K562 (cell line): Measurements from ENCODE around the gene NAA80. TPM values are rescaled to one million over a fixed set of nuclear protein-coding genes. Genes with fewer than 3 reads are reported as not detected.

ENCODE experiments used
- ARID3B ChIP-seq: fragments of 250-450 bp; sonication (Bioruptor Pico); IDR thresholded peaks from 2 replicates; pipeline ENCODE4 v1.4.0; 2020; ENCODE audit warnings: borderline replicate concordance
- ATF3 ChIP-seq, 2 experiments: fragments of 450-650 bp in 1 of 2; sonication (generic) in 1 of 2; formaldehyde crosslinking in 1 of 2; IDR thresholded peaks in 1 of 2; conservative IDR thresholded peaks in 1 of 2; 2 replicates each; pipeline versions ENCODE4 v1.6.1 to v1.8.1; 2016 to 2023; ENCODE audit warnings: mild to moderate bottlenecking in 2 of 2, moderate library complexity in 2 of 2, inconsistent platforms in 1 of 2, missing genetic modification reagents in 1 of 2
- CC2D1A ChIP-seq: fragments of 450-650 bp; IDR thresholded peaks from 2 replicates; pipeline ENCODE4 v1.6.1; 2017; ENCODE audit warnings: mild to moderate bottlenecking
- DIDO1 ChIP-seq: fragments of 450-650 bp; IDR thresholded peaks from 2 replicates; pipeline ENCODE4 v1.6.1; 2016; ENCODE audit warnings: low read depth, missing biosample characterization, missing genetic modification characterization
- DPF2 ChIP-seq: fragments of 450-650 bp; IDR thresholded peaks from 2 replicates; pipeline ENCODE4 v1.6.1; 2016
- ETS2 ChIP-seq: IDR thresholded peaks from 2 replicates; pipeline ENCODE4 v1.6.1; 2016; ENCODE audit warnings: borderline replicate concordance, missing genetic modification characterization, mild to moderate bottlenecking, moderate library complexity, missing compliant biosample characterization; ENCODE audit not compliant: poor library complexity, severe bottlenecking
- FIP1L1 ChIP-seq: fragments of 200-400 bp; formaldehyde crosslinking; IDR thresholded peaks from 2 replicates; pipeline ENCODE4 v1.6.1; 2018; ENCODE audit warnings: mild to moderate bottlenecking, low read depth, low read length; ENCODE audit not compliant: poor library complexity, severe bottlenecking
- FOSL1 ChIP-seq: fragments of 200-800 bp; sonication (Bioruptor generic); conservative IDR thresholded peaks from 2 replicates; pipeline ENCODE4 v1.6.1; 2016; ENCODE audit warnings: missing genetic modification characterization, missing compliant biosample characterization
- JUN ChIP-seq, 2 experiments: sonication (generic) in 1 of 2; formaldehyde crosslinking in 1 of 2; IDR thresholded peaks; 2 replicates each; pipeline versions ENCODE4 v1.6.1 to v1.8.0; 2012 to 2022; ENCODE audit warnings: borderline replicate concordance in 2 of 2, mild to moderate bottlenecking in 2 of 2, improper control_type of control experiment in 1 of 2, low read depth in 1 of 2, low read length in 1 of 2, missing genetic modification reagents in 1 of 2
- KAT2B ChIP-seq: IDR thresholded peaks from one replicate; pipeline ENCODE4 v1.6.1; 2012; ENCODE audit warnings: low read depth, mild to moderate bottlenecking, control low read depth, inconsistent platforms, low read length, moderate library complexity
- KLF13 ChIP-seq: fragments of 450-650 bp; IDR thresholded peaks from 2 replicates; pipeline ENCODE4 v1.6.1; 2016; ENCODE audit warnings: missing genetic modification characterization, low read depth, mild to moderate bottlenecking, missing compliant biosample characterization, moderate library complexity, borderline replicate concordance
- MTA2 ChIP-seq: fragments of 450-650 bp; IDR thresholded peaks from 2 replicates; pipeline ENCODE4 v1.6.1; 2016; ENCODE audit warnings: low read depth
- PHF8 ChIP-seq: fragments of 200-600 bp; sonication (generic); IDR thresholded peaks from 2 replicates; pipeline ENCODE4 v1.6.1; 2012; ENCODE audit warnings: mixed run types, mild to moderate bottlenecking, inconsistent platforms, low read length, moderate library complexity, borderline replicate concordance
- SREBF2 ChIP-seq: sonication (generic); formaldehyde crosslinking; IDR thresholded peaks from 2 replicates; pipeline ENCODE4 v1.4.0; 2020; ENCODE audit warnings: mild to moderate bottlenecking, missing genetic modification reagents
- TCF3 ChIP-seq: sonication (generic); formaldehyde crosslinking; IDR thresholded peaks from 2 replicates; pipeline ENCODE4 v1.4.0; 2020; ENCODE audit warnings: mild to moderate bottlenecking, missing genetic modification reagents
- XRCC4 ChIP-seq: IDR thresholded peaks from one replicate; pipeline ENCODE4 v1.6.1; 2011; ENCODE audit not compliant: insufficient read depth, insufficient read length; ENCODE audit errors: extremely low read depth
- ZBTB12 ChIP-seq: fragments of 250-450 bp; sonication (Bioruptor Pico); IDR thresholded peaks from 2 replicates; pipeline ENCODE4 v1.4.0; 2020
- ZC3H4 ChIP-seq: sonication (generic); formaldehyde crosslinking; IDR thresholded peaks from 2 replicates; pipeline ENCODE4 v1.9.0; 2021; ENCODE audit warnings: missing genetic modification reagents, borderline replicate concordance
- ZFPM2 ChIP-seq: fragments of 250-450 bp; sonication (Bioruptor Pico); IDR thresholded peaks from 2 replicates; pipeline ENCODE4 v1.5.1; 2022; ENCODE audit warnings: mild to moderate bottlenecking
- ZNF444 ChIP-seq: fragments of 250-450 bp; sonication (Bioruptor Pico); IDR thresholded peaks from 2 replicates; pipeline ENCODE4 v1.4.0; 2020; ENCODE audit warnings: mild to moderate bottlenecking, moderate library complexity
- ZNF584 ChIP-seq: fragments of 200-800 bp; sonication (Bioruptor generic); IDR thresholded peaks from 2 replicates; pipeline ENCODE4 v1.6.1; 2016; ENCODE audit warnings: low read depth, mild to moderate bottlenecking, missing genetic modification characterization, missing compliant biosample characterization
- ZNF695 ChIP-seq: fragments of 450-650 bp; formaldehyde crosslinking; IDR thresholded peaks from 2 replicates; pipeline ENCODE4 v1.4.0; 2020; ENCODE audit warnings: mild to moderate bottlenecking, moderate library complexity
- polyA plus RNA-seq, 8 experiments: library from polyadenylated mRNA; depleted of rRNA in 4 of 8; stranded (reverse) in 5 of 8; unstranded in 3 of 8; fragments of >200 nt; fragmentation: Nextera tagmentation in 2 of 8; fragmentation: Illumina TruSeq in 1 of 8; extraction: Ambion mirVana in 2 of 8; extraction: Trizol in 1 of 8; gene quantifications; 2 replicates each; pipeline versions ENCODE4 v1.2.1 to v1.2.3, GENCODE V29; 2011 to 2014; ENCODE audit warnings: inconsistent platforms in 1 of 8, missing spikeins in 1 of 8
- total RNA-seq, 7 experiments: library from RNA; depleted of rRNA in 6 of 7; stranded (reverse); fragments of >200 nt in 6 of 7; fragmentation: Illumina TruSeq in 2 of 7; extraction: Trizol in 2 of 7; gene quantifications; 2 replicates each; pipeline versions ENCODE4 v1.2.1 to v1.2.3, GENCODE V29; 2011 to 2021; ENCODE audit warnings: low replicate concordance in 1 of 7

NAA80 gene
- total and polyA plus RNA-seq, 9 of the 15 experiments (the other 6 are each of a cell fraction or from before 2014, with no cell fraction given), result 0.82 to 24.0 (median 8.6) TPM

- TF ChIP-seq CC2D1A (no peak), ZC3H4 (CRISPR knock-in tag) (no peak), DIDO1 (tag) (no peak), ATF3 (IDR thresholded peaks at IDR 0.05) (peak; percentile 54), ATF3 (CRISPR knock-in tag; conservative IDR thresholded peaks at IDR 0.05) (no peak), TCF3 (CRISPR knock-in tag) (no peak), ZNF695 (CRISPR knock-in tag) (no peak), MTA2 (no peak), ZNF584 (CRISPR knock-in tag) (no peak), ZFPM2 (CRISPR knock-in tag) (no peak), XRCC4 (no peak), SREBF2 (CRISPR knock-in tag) (no peak), FOSL1 (tag) (peak; percentile 42), ZNF444 (CRISPR knock-in tag) (no peak), PHF8 (no peak), ETS2 (tag) (no peak), KLF13 (tag) (no peak), ARID3B (no peak), ZBTB12 (no peak), FIP1L1 (no peak), DPF2 (0 out of 2 replicates have a peak, but pooled peaks have one; percentile 27), KAT2B (no peak), JUN (IDR thresholded peaks at IDR 0.05; ENCODE audit: borderline replicate concordance, low read depth, low read length) (no peak), JUN (CRISPR knock-in tag; IDR thresholded peaks at IDR 0.05; ENCODE audit: borderline replicate concordance) (no peak)
These were observed 35.5 kb downstream of the NAA80 start (continued) for GRCh38 chr3:50263478-50264382.
